Measurements from ENCODE around the gene TARBP2.
A peak's percentile ranks its signal among the peaks of the same experiment; 100 is the strongest.
"Not testable (repeated sequence)": the region's sequence is repeated elsewhere in the genome, so short reads cannot be mapped to it uniquely, and the experiment has no call there.

Gene TARBP2

DNA sequence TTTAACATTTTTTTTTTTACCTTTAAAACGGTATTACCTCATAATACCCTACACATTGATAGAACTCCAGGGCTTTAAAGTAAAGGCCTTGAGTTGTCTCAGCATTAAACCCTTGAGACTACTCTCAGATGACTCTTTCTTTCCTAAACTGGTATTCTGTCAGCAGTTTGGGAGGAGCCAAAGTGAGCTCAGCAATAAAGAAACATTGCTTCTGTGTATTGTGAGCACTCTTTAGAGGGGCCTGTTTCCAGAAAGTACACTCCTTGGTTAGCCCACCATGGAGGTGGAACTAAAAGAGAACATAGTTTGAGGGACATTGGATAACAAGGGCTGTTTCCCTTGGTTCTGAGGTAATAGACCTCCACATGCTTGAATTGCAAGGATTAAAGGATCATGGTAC lies 22.2 kb upstream of the TARBP2 start:
- peaks cover 13% of the 10 kb centered on the region for H3K79me1 ChIP-seq (ENCODE audit: low read length)
- no peaks in the 10 kb centered on the region for H3K27me3 ChIP-seq (ENCODE audit: insufficient read depth, low read length, poor library complexity)
- no peak overlapping the region for H3K4ac ChIP-seq (ENCODE audit: low read depth, low read length)
- H4K5ac ChIP-seq (ENCODE audit: low read length): no peak overlapping the region
- H3K4me3 ChIP-seq (ENCODE audit: low read length): no peak overlapping the region
- no peak for DNase-seq
- no peak overlapping the region for H3K4me2 ChIP-seq (ENCODE audit: low read length)
- H3K79me2 ChIP-seq (ENCODE audit: control insufficient read depth, insufficient read depth, low read length): peaks cover 3% of the 10 kb centered on the region
- no peak overlapping the region for H2AK5ac ChIP-seq (ENCODE audit: low read length)
- H4K8ac ChIP-seq (ENCODE audit: low read depth, low read length): no peak overlapping the region
- no peak overlapping the region for H2BK15ac ChIP-seq (replicated peaks; ENCODE audit: low read depth)
- no peak overlapping the region for H3K9ac ChIP-seq (ENCODE audit: low read length)
- H3K18ac ChIP-seq (ENCODE audit: low read length): no peak overlapping the region
- H3K27ac ChIP-seq (ENCODE audit: low read depth, low read length): no peak overlapping the region
- H3K56ac ChIP-seq (ENCODE audit: low read length): no peak overlapping the region
- WGBS (ENCODE audit: extremely low coverage, insufficient coverage, low lambda C conversion rate): 100% methylated on average over 1 of the region's 1 CpG
- no peak overlapping the region for H2BK120ac ChIP-seq (ENCODE audit: low read depth, low read length)
- H3K4me1 ChIP-seq (ENCODE audit: control insufficient read depth, low read depth, low read length): no peaks in the 10 kb centered on the region
- H2BK5ac ChIP-seq (ENCODE audit: low read length): no peak overlapping the region
- no peak overlapping the region for H3K23ac ChIP-seq (ENCODE audit: low read length)
- H3K36me3 ChIP-seq (ENCODE audit: control insufficient read depth, insufficient read depth, low read length): peaks cover 23% of the 10 kb centered on the region

DNA sequence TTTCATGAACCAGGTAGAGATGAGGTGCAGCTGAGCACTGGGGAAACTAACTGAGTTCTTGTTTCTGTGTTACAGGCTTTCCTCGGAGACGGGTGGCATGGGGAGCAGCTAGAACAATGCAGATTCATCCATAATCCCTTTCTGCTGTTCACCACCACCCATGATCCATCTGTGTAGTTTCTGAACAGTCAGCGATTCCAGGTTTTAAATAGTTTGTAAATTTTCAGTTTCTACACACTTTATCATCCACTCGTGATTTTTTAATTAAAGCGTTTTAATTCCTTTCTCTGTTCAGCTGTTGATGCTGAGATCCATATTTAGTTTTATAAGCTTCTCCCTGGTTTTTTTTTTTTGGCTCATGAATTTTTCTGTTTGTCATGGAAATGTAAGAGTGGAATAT lies 21.8 kb upstream of the TARBP2 start:
- Histone ChIP-seq H3K79me2 (ENCODE audit: control insufficient read depth, insufficient read depth, low read length) (no peaks in the 10 kb centered on the region), H2BK15ac (replicated peaks; ENCODE audit: low read depth) (no peak overlapping the region), H3K27ac (ENCODE audit: low read depth, low read length) (no peak overlapping the region), H3K79me1 (ENCODE audit: low read length) (peaks cover 13% of the 10 kb centered on the region), H3K23ac (ENCODE audit: low read length) (no peak overlapping the region), H3K4me2 (ENCODE audit: low read length) (no peak overlapping the region), H2AK5ac (ENCODE audit: low read length) (no peak overlapping the region), H3K36me3 (ENCODE audit: control insufficient read depth, insufficient read depth, low read length) (peaks cover 22% of the 10 kb centered on the region), H3K18ac (ENCODE audit: low read length) (no peak overlapping the region), H3K27me3 (ENCODE audit: insufficient read depth, low read length, poor library complexity) (no peaks in the 10 kb centered on the region), H3K56ac (ENCODE audit: low read length) (no peak overlapping the region), H3K4ac (ENCODE audit: low read depth, low read length) (no peak overlapping the region), H3K4me1 (ENCODE audit: control insufficient read depth, low read depth, low read length) (no peaks in the 10 kb centered on the region), H3K9ac (ENCODE audit: low read length) (no peak overlapping the region), H2BK120ac (ENCODE audit: low read depth, low read length) (no peak overlapping the region), H4K5ac (ENCODE audit: low read length) (no peak overlapping the region), H3K4me3 (ENCODE audit: low read length) (no peak overlapping the region), H2BK5ac (ENCODE audit: low read length) (no peak overlapping the region), H4K8ac (ENCODE audit: low read depth, low read length) (no peak overlapping the region)
- DNase-seq: no peak
- whole genome bisulfite sequencing (ENCODE audit: extremely low coverage, insufficient coverage, low lambda C conversion rate): no CpG with 5 or more reads among the region's 5 CpGs

DNA sequence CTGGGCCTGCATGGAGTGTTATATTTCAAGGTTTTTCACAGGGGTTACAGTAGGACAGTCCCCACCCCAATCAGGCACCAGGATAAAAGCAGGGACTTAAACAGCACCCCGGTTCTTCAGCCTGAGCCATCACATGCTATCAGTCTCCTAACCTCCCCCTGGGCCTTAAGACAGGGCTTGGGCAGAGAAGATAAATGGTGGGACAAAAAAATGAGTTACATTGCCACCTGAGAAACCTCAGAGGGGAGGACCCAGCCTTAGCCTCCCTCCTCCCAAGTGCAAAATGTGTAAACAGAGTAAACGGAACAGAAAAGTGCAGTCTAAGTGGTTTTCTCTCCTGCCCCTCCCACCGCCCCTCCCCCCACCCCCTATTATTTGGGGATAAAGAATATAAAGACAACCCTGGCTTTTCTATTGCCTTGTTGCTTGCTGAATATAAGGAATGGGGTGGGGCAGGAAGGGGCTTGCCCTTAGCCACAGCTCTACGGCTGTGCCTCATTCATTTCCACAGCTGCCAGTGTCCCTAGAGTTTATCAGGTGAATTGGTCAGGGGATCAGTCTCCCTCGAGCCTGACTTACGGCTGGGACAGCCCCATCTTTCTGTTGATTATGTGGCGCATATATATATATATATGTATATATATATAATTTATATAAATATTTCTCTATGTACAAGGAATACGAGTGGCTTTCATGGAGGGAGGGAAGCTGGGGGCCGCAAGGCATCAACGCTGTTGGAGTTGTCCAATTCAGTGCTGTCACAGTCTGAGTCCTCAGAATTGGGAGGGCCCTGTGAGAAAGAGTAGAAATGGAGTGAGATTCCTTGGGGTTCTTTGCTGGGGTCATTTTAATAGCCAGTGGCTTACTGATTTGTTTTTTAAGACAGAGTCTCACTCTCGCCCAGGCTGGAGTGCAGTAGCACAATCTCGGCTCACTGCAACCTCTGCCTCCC lies 20.3 kb upstream of the TARBP2 start:
- Histone ChIP-seq H2BK15ac (replicated peaks; ENCODE audit: low read depth) (no peak overlapping the region), H3K79me2 (ENCODE audit: control insufficient read depth, insufficient read depth, low read length) (no peaks in the 10 kb centered on the region), H3K79me1 (ENCODE audit: low read length) (peaks cover 7% of the 10 kb centered on the region), H3K4me2 (ENCODE audit: low read length) (no peak overlapping the region), H3K4me3 (ENCODE audit: low read length) (no peak overlapping the region), H2BK120ac (ENCODE audit: low read depth, low read length) (no peak overlapping the region), H4K5ac (ENCODE audit: low read length) (no peak overlapping the region), H3K36me3 (ENCODE audit: control insufficient read depth, insufficient read depth, low read length) (peaks cover 17% of the 10 kb centered on the region), H3K9ac (ENCODE audit: low read length) (no peak overlapping the region), H2BK5ac (ENCODE audit: low read length) (no peak overlapping the region), H3K18ac (ENCODE audit: low read length) (no peak overlapping the region), H2AK5ac (ENCODE audit: low read length) (no peak overlapping the region), H3K27me3 (ENCODE audit: insufficient read depth, low read length, poor library complexity) (no peaks in the 10 kb centered on the region), H3K56ac (ENCODE audit: low read length) (no peak overlapping the region), H3K4me1 (ENCODE audit: control insufficient read depth, low read depth, low read length) (no peaks in the 10 kb centered on the region), H3K4ac (ENCODE audit: low read depth, low read length) (no peak overlapping the region), H4K8ac (ENCODE audit: low read depth, low read length) (no peak overlapping the region), H3K23ac (ENCODE audit: low read length) (no peak overlapping the region), H3K27ac (ENCODE audit: low read depth, low read length) (no peak overlapping the region)
- no peak for DNase-seq
- WGBS (ENCODE audit: extremely low coverage, insufficient coverage, low lambda C conversion rate): no CpG with 5 or more reads among the region's 12 CpGs

DNA sequence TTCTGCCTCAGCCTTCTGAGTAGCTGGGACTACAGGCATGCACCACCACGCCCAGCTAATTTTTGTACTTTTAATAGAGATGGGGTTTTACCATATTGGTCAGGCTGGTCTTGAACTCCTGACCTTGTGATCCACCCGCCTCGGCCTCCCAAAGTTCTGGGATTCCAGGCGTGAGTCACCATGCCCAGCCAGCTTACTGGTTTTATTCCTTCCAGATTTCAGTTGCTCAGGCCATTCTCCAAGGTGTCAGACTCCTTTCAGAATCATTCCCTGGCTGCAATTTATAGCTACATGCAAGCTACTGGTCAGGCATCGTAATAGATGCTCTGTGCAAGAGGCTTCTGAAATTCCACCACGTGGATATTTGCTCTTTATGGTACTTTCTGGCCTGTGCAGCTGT lies 19.6 kb upstream of the TARBP2 start:
- not testable (repeated sequence) for H3K4me2 ChIP-seq (ENCODE audit: low read length); H3K79me2 ChIP-seq (ENCODE audit: control insufficient read depth, insufficient read depth, low read length); H3K4me3 ChIP-seq (ENCODE audit: low read length); H3K9ac ChIP-seq (ENCODE audit: low read length); H3K18ac ChIP-seq (ENCODE audit: low read length); H3K79me1 ChIP-seq (ENCODE audit: low read length); H3K23ac ChIP-seq (ENCODE audit: low read length); H4K8ac ChIP-seq (ENCODE audit: low read depth, low read length); DNase-seq; H3K27ac ChIP-seq (ENCODE audit: low read depth, low read length); H3K56ac ChIP-seq (ENCODE audit: low read length); H4K5ac ChIP-seq (ENCODE audit: low read length); H2BK15ac ChIP-seq (replicated peaks; ENCODE audit: low read depth); H2BK5ac ChIP-seq (ENCODE audit: low read length); H2BK120ac ChIP-seq (ENCODE audit: low read depth, low read length); H3K4me1 ChIP-seq (ENCODE audit: control insufficient read depth, low read depth, low read length); H3K4ac ChIP-seq (ENCODE audit: low read depth, low read length); H2AK5ac ChIP-seq (ENCODE audit: low read length); H3K27me3 ChIP-seq (ENCODE audit: insufficient read depth, low read length, poor library complexity)
- no CpG with 5 or more reads among the region's 6 CpGs for WGBS (ENCODE audit: extremely low coverage, insufficient coverage, low lambda C conversion rate)
- peaks cover 16% of the 10 kb centered on the region for H3K36me3 ChIP-seq (ENCODE audit: control insufficient read depth, insufficient read depth, low read length)

DNA sequence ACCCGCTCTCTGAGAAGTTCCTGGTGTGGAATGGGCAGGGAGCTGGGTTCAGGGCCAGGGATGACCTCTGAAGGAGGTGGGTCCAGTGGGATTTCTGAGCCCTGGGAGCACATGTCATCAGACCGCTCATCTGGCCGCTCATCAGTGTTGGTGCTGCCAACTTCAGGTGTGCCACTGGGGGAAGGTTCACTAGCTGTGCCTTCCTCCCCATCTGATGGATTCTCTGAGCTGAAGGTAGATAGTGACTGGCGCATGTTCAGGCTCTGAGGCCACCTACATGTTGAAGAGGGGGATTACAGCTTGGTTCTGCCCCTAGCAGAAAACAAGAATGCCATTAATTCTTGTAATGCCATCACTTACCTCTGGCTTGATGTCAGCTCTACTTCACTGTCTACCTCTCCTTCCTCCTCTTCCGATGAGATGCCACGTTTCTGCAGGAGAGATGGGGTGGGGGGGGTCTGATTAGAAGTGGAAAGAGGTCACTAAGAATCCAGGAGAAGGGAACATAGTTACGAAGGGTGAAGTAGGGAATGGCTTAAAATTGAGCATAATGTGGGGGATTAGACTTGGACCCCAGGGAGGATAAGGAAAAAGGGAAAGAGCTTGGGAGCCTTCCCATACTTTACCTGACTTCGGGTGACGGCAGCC lies 19.0 kb upstream of the TARBP2 start:
- peak; percentile 89 for DNase-seq
- Histone ChIP-seq H2BK15ac (replicated peaks; ENCODE audit: low read depth) (no peak overlapping the region), H3K4me2 (ENCODE audit: low read length) (no peak overlapping the region), H3K27me3 (ENCODE audit: insufficient read depth, low read length, poor library complexity) (no peaks in the 10 kb centered on the region), H3K18ac (ENCODE audit: low read length) (no peak overlapping the region), H2BK120ac (ENCODE audit: low read depth, low read length) (no peak overlapping the region), H2BK5ac (ENCODE audit: low read length) (no peak overlapping the region), H3K56ac (ENCODE audit: low read length) (no peak overlapping the region), H3K4ac (ENCODE audit: low read depth, low read length) (no peak overlapping the region), H3K9ac (ENCODE audit: low read length) (no peak overlapping the region), H3K4me3 (ENCODE audit: low read length) (no peak overlapping the region), H3K27ac (ENCODE audit: low read depth, low read length) (no peak overlapping the region), H3K79me2 (ENCODE audit: control insufficient read depth, insufficient read depth, low read length) (no peaks in the 10 kb centered on the region), H3K4me1 (ENCODE audit: control insufficient read depth, low read depth, low read length) (no peaks in the 10 kb centered on the region), H4K5ac (ENCODE audit: low read length) (no peak overlapping the region), H3K36me3 (ENCODE audit: control insufficient read depth, insufficient read depth, low read length) (peaks cover 14% of the 10 kb centered on the region), H4K8ac (ENCODE audit: low read depth, low read length) (no peak overlapping the region), H2AK5ac (ENCODE audit: low read length) (no peak overlapping the region), H3K23ac (ENCODE audit: low read length) (no peak overlapping the region), H3K79me1 (ENCODE audit: low read length) (peaks cover 4% of the 10 kb centered on the region)
- WGBS (ENCODE audit: extremely low coverage, insufficient coverage, low lambda C conversion rate): no CpG with 5 or more reads among the region's 9 CpGs
